ENCODE measurements around the gene ADGRB3. TPM values are rescaled to one million over a fixed set of nuclear protein-coding genes. Genes with fewer than 3 reads are reported as not detected.

Gene ADGRB3
- total RNA-seq, 1 donor from 2014 or later = 8.9 TPM

GRCh38 chr6:69331886-69332285 lies 696.8 kb downstream of the ADGRB3 start:
- no peaks in the 10 kb centered on the region for H3K4me1 Mint-ChIP-seq (ENCODE audit: unreplicated experiment)
- H3K4me3 Mint-ChIP-seq (ENCODE audit: unreplicated experiment) = no peak overlapping the region
- no peak for DNase-seq (ENCODE audit: extremely low spot score, unreplicated experiment)
- no peak for TF ChIP-seq CTCF (IDR thresholded peaks at IDR 0.05)
- H3K36me3 Mint-ChIP-seq (ENCODE audit: unreplicated experiment) = no peaks in the 10 kb centered on the region
- H3K27me3 Mint-ChIP-seq (ENCODE audit: unreplicated experiment) = peaks cover 3% of the 10 kb centered on the region
- H3K27ac Mint-ChIP-seq (ENCODE audit: unreplicated experiment) = no peak overlapping the region
- no peaks in the 10 kb centered on the region for H3K9me3 Mint-ChIP-seq (ENCODE audit: unreplicated experiment)

- H3K27ac Mint-ChIP-seq (ENCODE audit: unreplicated experiment) = no peak overlapping the region
- no peak overlapping the region for H3K4me3 Mint-ChIP-seq (ENCODE audit: unreplicated experiment)
- H3K4me1 Mint-ChIP-seq (ENCODE audit: unreplicated experiment) = no peaks in the 10 kb centered on the region
- H3K27me3 Mint-ChIP-seq (ENCODE audit: unreplicated experiment) = no peaks in the 10 kb centered on the region
- DNase-seq (ENCODE audit: extremely low spot score, unreplicated experiment) = no peak
- H3K36me3 Mint-ChIP-seq (ENCODE audit: unreplicated experiment) = no peaks in the 10 kb centered on the region
- H3K9me3 Mint-ChIP-seq (ENCODE audit: unreplicated experiment) = no peaks in the 10 kb centered on the region
- no peak for TF ChIP-seq CTCF (IDR thresholded peaks at IDR 0.05)
Measured at GRCh38 chr6:69337311-69337710, 702.2 kb downstream of the ADGRB3 start.

DNA sequence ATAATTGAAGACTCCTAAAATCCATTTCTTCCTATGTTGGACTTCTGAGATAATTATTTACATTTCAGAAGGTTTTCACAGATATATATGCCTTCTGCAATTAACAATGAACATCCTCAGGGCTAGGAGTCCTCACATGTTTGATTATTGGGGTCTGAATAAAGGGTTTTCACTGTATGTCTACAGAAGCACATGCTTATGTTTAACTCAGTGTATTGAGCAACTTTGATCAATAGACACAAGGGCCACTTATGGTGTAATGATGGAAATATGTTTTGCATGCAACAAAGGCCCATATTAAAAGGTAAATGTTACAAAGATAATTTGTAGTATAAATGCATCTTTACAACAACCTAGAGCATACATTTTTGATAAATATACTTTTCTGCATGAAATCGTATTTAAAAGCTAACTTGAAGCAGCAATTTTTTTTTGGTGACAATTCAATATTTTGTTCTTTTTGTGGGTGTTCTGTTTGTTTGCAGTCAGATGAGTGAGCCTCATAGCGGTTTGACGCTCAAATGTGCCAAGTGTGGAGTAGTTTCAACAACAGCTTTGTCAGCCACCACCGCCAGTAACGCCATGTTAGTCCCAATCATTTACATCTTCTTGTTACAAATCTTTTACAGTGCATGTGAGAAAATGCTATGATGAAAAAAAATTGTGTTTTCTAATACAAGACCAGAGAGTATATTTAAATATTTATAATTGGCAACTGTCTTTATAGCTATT lies 703.5 kb downstream of the ADGRB3 start:
- H3K9me3 Mint-ChIP-seq (ENCODE audit: unreplicated experiment) = no peaks in the 10 kb centered on the region
- H3K27ac Mint-ChIP-seq (ENCODE audit: unreplicated experiment) = no peak overlapping the region
- no peaks in the 10 kb centered on the region for H3K27me3 Mint-ChIP-seq (ENCODE audit: unreplicated experiment)
- no peak overlapping the region for H3K4me3 Mint-ChIP-seq (ENCODE audit: unreplicated experiment)
- H3K36me3 Mint-ChIP-seq (ENCODE audit: unreplicated experiment) = no peaks in the 10 kb centered on the region
- no peak for DNase-seq (ENCODE audit: extremely low spot score, unreplicated experiment)
- no peak for TF ChIP-seq CTCF (IDR thresholded peaks at IDR 0.05)
- no peaks in the 10 kb centered on the region for H3K4me1 Mint-ChIP-seq (ENCODE audit: unreplicated experiment)

DNA sequence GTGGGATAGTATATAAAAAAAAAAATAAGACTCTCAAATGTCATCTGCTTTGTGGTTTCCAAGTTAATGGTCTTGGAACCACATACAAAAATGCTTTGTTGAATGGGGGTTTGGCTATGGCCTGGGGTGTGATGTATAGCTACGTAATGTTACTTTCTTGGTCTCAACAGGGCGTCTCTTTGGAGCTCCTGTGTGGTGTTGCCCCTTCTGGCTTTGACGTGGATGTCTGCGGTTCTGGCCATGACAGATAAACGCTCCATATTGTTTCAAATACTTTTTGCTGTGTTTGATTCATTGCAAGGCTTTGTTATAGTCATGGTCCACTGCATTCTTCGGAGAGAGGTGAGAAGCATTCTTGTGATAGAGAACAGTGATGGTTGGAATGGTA lies 704.1 kb downstream of the ADGRB3 start:
- Mint-ChIP-seq H3K4me1 (ENCODE audit: unreplicated experiment) (no peaks in the 10 kb centered on the region), H3K9me3 (ENCODE audit: unreplicated experiment) (no peaks in the 10 kb centered on the region), H3K4me3 (ENCODE audit: unreplicated experiment) (no peak overlapping the region), H3K27me3 (ENCODE audit: unreplicated experiment) (no peaks in the 10 kb centered on the region), H3K36me3 (ENCODE audit: unreplicated experiment) (no peaks in the 10 kb centered on the region), H3K27ac (ENCODE audit: unreplicated experiment) (no peak overlapping the region)
- DNase-seq (ENCODE audit: extremely low spot score, unreplicated experiment) = no peak
- TF ChIP-seq CTCF (IDR thresholded peaks at IDR 0.05) = no peak

- Mint-ChIP-seq H3K27me3 (ENCODE audit: unreplicated experiment) (no peaks in the 10 kb centered on the region), H3K36me3 (ENCODE audit: unreplicated experiment) (no peaks in the 10 kb centered on the region), H3K9me3 (ENCODE audit: unreplicated experiment) (no peaks in the 10 kb centered on the region), H3K27ac (ENCODE audit: unreplicated experiment) (no peak overlapping the region), H3K4me3 (ENCODE audit: unreplicated experiment) (no peak overlapping the region), H3K4me1 (ENCODE audit: unreplicated experiment) (no peaks in the 10 kb centered on the region)
- DNase-seq (ENCODE audit: extremely low spot score, unreplicated experiment) = no peak
- TF ChIP-seq CTCF (IDR thresholded peaks at IDR 0.05) = no peak
Measured at GRCh38 chr6:69340196-69340595, 705.1 kb downstream of the ADGRB3 start.

Measured in osteocyte (in vitro differentiated cells).